Thymus (tissue), 11 donors: ENCODE results near the gene TANC1. TPM values are rescaled to one million over a fixed set of nuclear protein-coding genes. Genes with fewer than 3 reads are reported as not detected.
"Not testable (repeated sequence)": the region's sequence is repeated elsewhere in the genome, so short reads cannot be mapped to it uniquely, and the experiment has no call there.

Source experiments
- DNase-seq, 9 donors: peaks; one replicate each; pipeline ENCODE4 v3.0.0-alpha.2; 2013; ENCODE audit warnings: low spot score in 9 of 9, low read depth in 6 of 9, missing footprints in 1 of 9
- H3K27ac ChIP-seq, 2 donors: one replicate each; pipeline ENCODE4 v1.5.1; 2013; ENCODE audit warnings: control low read depth in 1 of 2, low read depth in 1 of 2, low read length in 1 of 2, mild to moderate bottlenecking in 1 of 2, moderate library complexity in 1 of 2
- H3K27me3 ChIP-seq, 2 donors: one replicate each; pipeline ENCODE4 v1.5.1; 2013; ENCODE audit warnings: low read length in 1 of 2; ENCODE audit not compliant: control insufficient read depth in 2 of 2, insufficient read depth in 1 of 2
- H3K36me3 ChIP-seq, 2 donors: one replicate each; pipeline ENCODE4 v1.5.1; 2013; ENCODE audit warnings: low read length in 1 of 2, mild to moderate bottlenecking in 1 of 2, moderate library complexity in 1 of 2; ENCODE audit not compliant: control insufficient read depth in 2 of 2, insufficient read depth in 2 of 2
- H3K4me1 ChIP-seq, 2 donors: one replicate each; pipeline ENCODE4 v1.5.1; 2013; ENCODE audit warnings: low read length in 2 of 2; ENCODE audit not compliant: control insufficient read depth in 2 of 2, insufficient read depth in 2 of 2
- H3K4me3 ChIP-seq, 2 donors: one replicate each; pipeline ENCODE4 v1.5.1; 2013; ENCODE audit warnings: low read length in 2 of 2, control low read depth in 1 of 2, mild to moderate bottlenecking in 1 of 2
- H3K9me3 ChIP-seq, 2 donors: one replicate each; pipeline ENCODE4 v1.5.1; 2013; ENCODE audit warnings: low read length in 1 of 2, mild to moderate bottlenecking in 1 of 2; ENCODE audit not compliant: control insufficient read depth in 2 of 2, insufficient read depth in 1 of 2
- WGBS: extraction: QIAGEN DNeasy Blood & Tissue Kit; methylation state at CpG from one replicate; pipeline ENCODE4 v1.1.7; 2013; 5-methylcytosine and 5-hydroxymethylcytosine counted together
- polyA plus RNA-seq: library from polyadenylated mRNA; stranded (reverse); fragments of 200-250 nt; gene quantifications from one replicate; pipeline ENCODE4 v1.2.3, GENCODE V29; 2013
- total RNA-seq: library from RNA; stranded (reverse); fragments of 120-200 nt; gene quantifications from one replicate; pipeline ENCODE4 v1.2.4, GENCODE V29; 2013
- donor health status: healthy.

Gene TANC1
- total and polyA plus RNA-seq, 2 donors = 3.5 to 13.0 TPM

DNA sequence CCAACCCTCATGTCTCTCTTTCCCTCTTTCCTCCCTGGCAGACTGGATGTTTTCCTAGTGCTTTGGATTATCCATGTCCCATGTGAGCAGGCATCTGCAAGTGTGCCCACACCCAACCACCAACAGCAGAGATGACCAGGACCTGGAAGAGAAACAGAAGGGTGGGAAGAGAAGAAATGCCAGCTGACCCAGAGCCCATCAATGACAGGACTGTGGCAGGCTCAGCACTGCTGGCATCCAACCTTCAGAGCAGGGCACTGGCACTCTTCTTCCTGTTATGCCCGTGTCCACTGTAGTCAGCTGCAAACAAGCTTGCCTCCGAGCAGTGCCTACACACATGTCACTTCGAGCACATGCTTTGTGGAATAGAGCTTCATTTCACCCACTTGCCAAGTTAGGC lies 121.1 kb downstream of the TANC1 start:
- 85% methylated on average over 3 of the region's 3 CpGs for WGBS
- H3K27me3 ChIP-seq = no peaks in the 10 kb centered on the region
- peak overlapping the region in 1 of 2 donors; percentile 46 for H3K27ac ChIP-seq
- DNase-seq = no peak
- H3K36me3 ChIP-seq = no peaks in the 10 kb centered on the region
- H3K9me3 ChIP-seq = no peaks in the 10 kb centered on the region
- H3K4me1 ChIP-seq = peaks cover 47 to 61% of the 10 kb centered on the region in 2 donors
- H3K4me3 ChIP-seq = no peak overlapping the region

DNA sequence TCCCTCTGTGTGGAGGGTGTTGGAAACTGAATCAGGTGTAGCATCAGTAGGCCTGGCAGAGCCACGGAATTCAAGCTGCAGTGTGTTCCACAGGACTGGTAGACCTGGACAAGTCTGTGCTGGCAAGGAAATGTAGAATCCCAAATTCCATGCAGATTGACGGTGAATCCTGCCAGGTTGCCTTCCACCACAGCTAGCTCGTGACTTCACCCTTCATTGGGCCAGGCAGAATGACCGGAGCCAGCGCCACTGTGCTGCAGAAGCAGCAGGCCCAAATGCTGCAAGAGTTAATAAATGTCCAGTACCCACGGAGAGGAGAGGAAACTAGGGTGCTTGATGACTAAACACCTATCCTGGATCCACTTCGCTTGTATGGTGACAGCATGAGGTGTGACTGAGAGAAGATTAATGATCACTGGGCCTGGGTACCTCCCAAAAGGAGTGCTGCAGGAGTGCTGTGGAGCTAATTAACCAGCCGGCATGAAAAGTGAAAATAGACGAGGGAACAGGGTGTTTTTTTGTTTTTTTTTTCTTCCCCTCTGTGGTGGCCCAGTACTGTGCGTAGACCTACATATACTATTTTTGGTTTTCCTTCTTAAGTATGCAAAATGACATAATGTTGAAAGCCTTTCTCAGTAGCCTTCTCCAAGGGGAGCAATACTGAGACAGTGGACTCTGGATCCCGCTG lies 122.2 kb downstream of the TANC1 start:
- Histone ChIP-seq H3K36me3 (no peaks in the 10 kb centered on the region), H3K27me3 (no peaks in the 10 kb centered on the region), H3K27ac (peak overlapping the region; percentile 44 to 88), H3K9me3 (no peaks in the 10 kb centered on the region), H3K4me3 (no peak overlapping the region), H3K4me1 (peaks cover 47 to 62% of the 10 kb centered on the region in 2 donors)
- peak in 1 of 9 donors; percentile 33 for DNase-seq
- WGBS = 65% methylated on average over 11 of the region's 11 CpGs

DNA sequence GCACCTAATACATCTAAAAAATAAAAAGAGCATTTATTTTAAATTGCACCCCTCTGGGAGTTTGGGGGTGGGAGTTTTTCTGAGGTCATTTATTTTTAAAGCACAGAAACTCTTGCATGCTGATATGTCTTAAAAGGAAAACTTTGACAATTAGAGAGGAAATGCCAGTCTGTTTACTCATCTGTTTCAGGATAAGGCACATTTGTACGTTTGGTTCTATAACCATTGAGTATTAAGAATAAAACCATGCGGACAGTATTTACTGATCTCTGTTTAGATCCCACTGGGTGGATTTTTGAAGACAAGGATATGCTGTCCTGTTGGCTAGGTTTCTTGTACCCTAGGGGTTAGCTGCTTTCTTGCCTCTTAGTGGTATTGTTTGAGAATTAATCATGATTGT lies 122.9 kb downstream of the TANC1 start:
- H3K36me3 ChIP-seq = no peaks in the 10 kb centered on the region
- 60% methylated on average over 2 of the region's 2 CpGs for WGBS
- H3K4me3 ChIP-seq = no peak overlapping the region
- H3K4me1 ChIP-seq = peaks cover 47 to 59% of the 10 kb centered on the region in 2 donors
- H3K27ac ChIP-seq = peak overlapping the region; percentile 44 to 75
- no peaks in the 10 kb centered on the region for H3K27me3 ChIP-seq
- DNase-seq = no peak
- H3K9me3 ChIP-seq = peaks cover 0 to 1% of the 10 kb centered on the region in 2 donors

DNA sequence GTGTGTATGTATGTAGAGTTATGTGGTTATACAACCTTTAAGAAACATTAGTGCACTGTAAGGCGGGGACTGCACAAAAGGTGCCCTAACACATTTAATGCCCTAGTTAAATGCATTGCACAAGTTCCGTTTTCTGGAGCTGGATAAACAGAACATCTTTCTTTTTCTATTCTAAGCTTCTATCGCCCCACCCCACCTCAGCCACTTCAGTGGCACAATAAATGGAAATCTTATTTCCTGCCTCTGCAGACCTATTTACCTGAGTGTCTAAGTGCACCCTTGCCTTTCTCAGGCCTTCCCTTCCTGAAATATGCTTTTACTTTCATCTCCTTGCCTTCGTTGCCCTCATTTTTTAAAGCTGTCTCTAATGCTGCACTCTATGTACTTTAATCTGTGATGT lies 123.5 kb downstream of the TANC1 start:
- H3K9me3 ChIP-seq = peaks cover 0 to 5% of the 10 kb centered on the region in 2 donors
- no peaks in the 10 kb centered on the region for H3K36me3 ChIP-seq
- WGBS = 8% methylated on average over 4 of the region's 4 CpGs
- no peaks in the 10 kb centered on the region for H3K27me3 ChIP-seq
- peak in 8 of 9 donors; percentile 32 to 83 (median 60) for DNase-seq
- peaks cover 44 to 55% of the 10 kb centered on the region in 2 donors for H3K4me1 ChIP-seq
- peak overlapping the region in 1 of 2 donors; percentile 18 for H3K4me3 ChIP-seq
- H3K27ac ChIP-seq = peak overlapping the region; percentile 44 to 74

DNA sequence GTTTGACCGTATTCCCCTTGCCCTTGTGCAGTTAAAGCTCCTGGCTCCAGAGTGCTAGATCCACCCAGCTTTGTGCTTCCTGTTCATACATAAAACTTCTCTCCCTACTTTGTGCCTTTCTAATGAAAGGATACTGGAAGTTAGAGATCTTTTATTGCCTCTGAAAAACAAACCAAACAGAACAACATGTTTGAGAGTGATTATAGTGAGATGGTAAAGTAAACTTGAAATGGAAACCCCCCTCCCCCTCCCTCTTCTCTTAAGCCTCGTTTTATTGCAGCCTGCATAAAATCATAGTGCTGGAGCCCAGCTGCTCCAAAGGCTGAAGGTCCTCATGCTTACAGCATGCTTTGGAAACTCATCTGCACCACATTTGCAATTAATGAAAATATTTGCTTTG lies 125.1 kb downstream of the TANC1 start:
- peaks cover 0 to 5% of the 10 kb centered on the region in 2 donors for H3K9me3 ChIP-seq
- peaks cover 42 to 54% of the 10 kb centered on the region in 2 donors for H3K4me1 ChIP-seq
- WGBS = 34% methylated on average over 2 of the region's 2 CpGs
- peak in 1 of 9 donors; percentile 41 for DNase-seq
- peak overlapping the region; percentile 44 to 85 for H3K27ac ChIP-seq
- no peaks in the 10 kb centered on the region for H3K36me3 ChIP-seq
- no peaks in the 10 kb centered on the region for H3K27me3 ChIP-seq
- H3K4me3 ChIP-seq = no peak overlapping the region

DNA sequence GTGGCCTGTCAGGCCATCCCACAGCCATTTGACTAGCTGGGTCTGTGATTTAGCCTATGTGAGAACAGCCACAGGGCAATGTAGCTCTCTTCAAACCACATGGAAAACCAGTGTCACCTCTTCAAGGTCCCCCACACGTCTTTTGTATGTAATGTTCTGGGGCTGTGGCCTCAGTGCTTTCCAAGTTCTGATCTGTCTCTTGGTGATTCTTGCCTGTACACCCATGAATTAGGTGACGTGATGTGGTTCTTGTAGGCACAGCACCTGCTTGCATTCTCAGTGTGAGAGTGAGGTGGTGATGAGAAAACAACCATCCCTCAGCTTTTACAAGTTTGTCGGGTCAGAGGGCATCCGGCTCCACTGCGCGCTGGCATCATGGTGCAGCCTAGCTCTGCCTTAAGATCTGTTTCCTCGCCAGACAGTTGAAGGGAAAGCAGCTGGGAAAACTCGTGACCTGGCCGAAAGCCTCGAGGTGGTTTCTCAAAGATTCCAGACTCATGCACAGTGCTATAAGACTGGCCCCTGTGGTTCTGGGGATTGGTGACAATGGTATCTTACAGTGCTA lies 125.8 kb downstream of the TANC1 start:
- peak in 1 of 9 donors; percentile 28 for DNase-seq
- H3K27ac ChIP-seq = peak overlapping the region in 1 of 2 donors; percentile 64
- H3K4me3 ChIP-seq = no peak overlapping the region
- no peaks in the 10 kb centered on the region for H3K36me3 ChIP-seq
- WGBS = 86% methylated on average over 10 of the region's 10 CpGs
- H3K9me3 ChIP-seq = peaks cover 0 to 5% of the 10 kb centered on the region in 2 donors
- H3K4me1 ChIP-seq = peaks cover 40 to 46% of the 10 kb centered on the region in 2 donors
- no peaks in the 10 kb centered on the region for H3K27me3 ChIP-seq

DNA sequence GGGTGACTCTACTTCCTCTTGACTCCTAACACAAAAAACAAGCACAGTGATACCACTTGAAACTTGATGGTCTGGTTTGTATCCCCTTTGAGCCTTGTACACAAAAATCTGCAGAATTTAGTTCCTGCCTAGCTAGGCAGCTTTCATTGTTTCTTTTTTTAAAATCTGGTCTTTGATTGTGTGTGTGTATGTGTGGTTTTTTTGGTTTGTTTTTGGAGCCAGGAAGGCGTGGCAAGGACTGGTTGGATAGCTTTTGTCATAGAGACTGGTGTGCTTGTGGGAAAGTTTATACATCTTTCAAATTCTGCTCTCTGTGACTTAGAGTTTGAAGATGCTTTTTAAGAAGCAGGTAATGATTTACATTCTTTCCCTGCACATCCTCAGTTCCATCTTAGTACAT lies 127.4 kb downstream of the TANC1 start:
- Histone ChIP-seq H3K36me3 (no peaks in the 10 kb centered on the region), H3K27ac (no peak overlapping the region), H3K4me3 (no peak overlapping the region), H3K4me1 (peaks cover 28 to 34% of the 10 kb centered on the region in 2 donors), H3K27me3 (no peaks in the 10 kb centered on the region), H3K9me3 (peaks cover 0 to 5% of the 10 kb centered on the region in 2 donors)
- DNase-seq = peak in 1 of 9 donors; percentile 42
- 27% methylated on average over 1 of the region's 1 CpG for WGBS

DNA sequence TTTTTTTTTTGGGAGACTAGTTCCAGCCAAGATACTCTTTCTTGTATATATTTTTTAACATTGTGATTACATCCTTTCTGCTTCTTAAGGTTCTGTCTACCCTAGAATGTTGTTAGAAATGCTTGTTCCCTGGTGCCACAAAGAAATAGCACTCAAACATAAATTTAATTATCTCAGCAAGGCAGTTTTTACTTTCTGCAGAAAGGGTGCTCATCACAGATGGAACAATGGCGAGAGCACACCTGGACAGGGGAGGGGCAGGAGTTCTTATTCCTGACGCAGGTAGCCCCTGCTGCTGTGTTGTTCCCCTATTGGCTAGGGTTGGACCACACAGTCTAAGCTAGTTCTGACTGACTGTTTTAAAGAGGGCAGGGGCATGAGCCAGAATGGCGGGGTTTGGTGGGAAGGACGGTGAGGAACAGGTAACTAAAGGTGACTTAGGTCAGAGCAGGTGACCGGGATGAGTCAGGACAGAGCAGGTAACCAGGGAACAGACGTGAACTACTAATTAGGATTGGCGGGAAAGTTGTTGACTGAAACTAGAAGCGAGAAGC lies 127.9 kb downstream of the TANC1 start:
- 99% methylated on average over 8 of the region's 8 CpGs for WGBS
- not testable (repeated sequence) for H3K27ac ChIP-seq
- H3K4me1 ChIP-seq = peaks cover 23 to 28% of the 10 kb centered on the region in 2 donors

DNA sequence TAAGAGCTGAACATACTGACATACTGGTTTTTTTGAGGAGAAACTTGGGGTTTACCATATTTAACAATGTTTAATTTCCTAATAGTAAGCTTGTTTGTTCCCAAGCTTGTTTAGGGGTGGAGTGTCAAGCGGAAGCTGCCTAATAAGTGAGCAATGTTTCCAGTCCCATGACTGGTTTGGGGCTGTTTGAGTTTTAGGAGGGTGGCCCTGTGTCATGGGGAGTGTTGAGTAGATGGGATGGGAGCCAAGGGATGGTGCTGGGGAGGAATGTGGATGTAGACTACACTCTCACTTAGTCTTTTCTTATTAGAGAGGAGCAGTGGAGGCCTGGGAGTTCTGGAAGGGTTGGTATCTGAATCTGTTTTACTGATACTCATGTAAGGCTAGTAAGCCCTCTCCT lies 128.5 kb downstream of the TANC1 start:
- Histone ChIP-seq H3K27ac (no peak overlapping the region), H3K36me3 (no peaks in the 10 kb centered on the region), H3K9me3 (peaks cover 0 to 5% of the 10 kb centered on the region in 2 donors), H3K4me3 (no peak overlapping the region), H3K27me3 (no peaks in the 10 kb centered on the region), H3K4me1 (peaks cover 19 to 24% of the 10 kb centered on the region in 2 donors)
- no peak for DNase-seq
- 98% methylated on average over 1 of the region's 1 CpG for WGBS

More for the DNA sequence above, 127.9 kb downstream of the TANC1 start:
- not testable (repeated sequence) for H3K4me3 ChIP-seq, H3K9me3 ChIP-seq, H3K27me3 ChIP-seq, H3K36me3 ChIP-seq, DNase-seq
